PC-3 (cell line): ENCODE data around the gene SNRPA1. TPM values are rescaled to one million over a fixed set of nuclear protein-coding genes. Genes with fewer than 3 reads are reported as not detected.

Experiments
- ATAC-seq: fragments of 200-7000 bp; cut with Tn5 transposase; 2 replicates; pipeline ENCODE4 v1.9.1; 2020; ENCODE audit warnings: mild to moderate bottlenecking, moderate library complexity
- BruUV-seq: library from RNA; stranded (reverse); fragments of 400-500 nt; replicated peaks from 2 replicates; lab custom pipeline; 2021; lab: Mats Ljungman, UMichigan
- CTCF ChIA-PET: fragments of 300-600 bp; sonication (Branson Sonifier 250); formaldehyde crosslinking; loops from one replicate; lab custom pipeline; 2022; ENCODE audit warnings: antibody characterized with exemption; lab: Charles Lee
- POLR2A ChIA-PET: fragments of 300-600 bp; sonication (Branson Sonifier 250); formaldehyde crosslinking; loops from one replicate; lab custom pipeline; 2022; ENCODE audit warnings: antibody characterized with exemption; ENCODE audit not compliant: unreplicated experiment; lab: Charles Lee
- DNase-seq: peaks from one replicate; pipeline ENCODE4 v3.0.0-alpha.2; 2015
- H2AFZ ChIP-seq: fragments of 300-600 bp; sonication (generic); 2 replicates; pipeline ENCODE4 v1.6.0; 2016; ENCODE audit warnings: antibody characterized with exemption, low read length
- H3F3A ChIP-seq: fragments of 300-600 bp; sonication (generic); one replicate; pipeline ENCODE4 v1.6.0; 2017; ENCODE audit warnings: antibody characterized with exemption, low read length, control low read depth, mild to moderate bottlenecking; ENCODE audit not compliant: unreplicated experiment
- H3K27ac ChIP-seq: fragments of 300-600 bp; sonication (generic); 2 replicates; pipeline ENCODE4 v1.5.1; 2016; ENCODE audit warnings: mild to moderate bottlenecking, low read length
- H3K27me3 ChIP-seq: fragments of 300-600 bp; sonication (generic); 2 replicates; pipeline ENCODE4 v1.6.1; 2016; ENCODE audit warnings: low read length, mixed read lengths
- H3K36me3 ChIP-seq: fragments of 300-600 bp; sonication (generic); 2 replicates; pipeline ENCODE4 v1.6.1; 2016; ENCODE audit warnings: low read depth, mixed run types, low read length, mixed read lengths
- H3K4me1 ChIP-seq: fragments of 300-600 bp; sonication (generic); 2 replicates; pipeline ENCODE4 v1.5.1; 2016; ENCODE audit warnings: low read length; ENCODE audit not compliant: insufficient read depth
- H3K4me2 ChIP-seq: fragments of 300-600 bp; sonication (generic); 2 replicates; pipeline ENCODE4 v1.6.0; 2016; ENCODE audit warnings: low read length
- H3K4me3 ChIP-seq: fragments of 300-600 bp; sonication (generic); 2 replicates; pipeline ENCODE4 v1.5.1; 2016; ENCODE audit warnings: mild to moderate bottlenecking, low read length, mixed read lengths
- H3K79me2 ChIP-seq: fragments of 300-600 bp; sonication (generic); 2 replicates; pipeline ENCODE4 v1.6.1; 2017; ENCODE audit warnings: low read length, mixed read lengths
- H3K9ac ChIP-seq: fragments of 300-600 bp; sonication (generic); 2 replicates; pipeline ENCODE4 v1.6.0; 2016; ENCODE audit warnings: mild to moderate bottlenecking, low read length
- H3K9me2 ChIP-seq: fragments of 300-600 bp; sonication (generic); replicated peaks from 2 replicates; pipeline ENCODE4 v1.6.1; 2016; ENCODE audit warnings: mixed run types, low read length, mixed read lengths
- H3K9me3 ChIP-seq: fragments of 300-600 bp; sonication (generic); 2 replicates; pipeline ENCODE4 v1.6.1; 2016; ENCODE audit warnings: low read length, mixed read lengths
- H4K20me1 ChIP-seq: fragments of 300-600 bp; sonication (generic); 2 replicates; pipeline ENCODE4 v1.6.1; 2016; ENCODE audit warnings: low read length, mixed read lengths
- EZH2 ChIP-seq: fragments of 300-600 bp; sonication (generic); IDR thresholded peaks from one replicate; pipeline ENCODE4 v1.6.1; 2017; ENCODE audit warnings: antibody characterized with exemption, mild to moderate bottlenecking, low read length; ENCODE audit not compliant: unreplicated experiment
- EZH2phosphoT487 ChIP-seq: fragments of 300-600 bp; sonication (generic); IDR thresholded peaks from 2 replicates; pipeline ENCODE4 v1.6.1; 2018; ENCODE audit warnings: mild to moderate bottlenecking, antibody characterized with exemption, low read length, borderline replicate concordance
- intact Hi-C: fragments of 100-400 bp; cut with micrococcal nuclease; formaldehyde crosslinking; loops from 2 replicates; pipeline ENCODE4 v1.9.0; 2023
- total RNA-seq: library from RNA; depleted of rRNA; stranded (reverse); fragments of >200 nt; gene quantifications from 2 replicates; pipeline ENCODE4 v1.2.3, GENCODE V29; 2014
- TF ChIP-seq, protein P1 (sequence below): fragments of 300-600 bp; sonication (generic); conservative IDR thresholded peaks from 2 replicates; pipeline ENCODE4 v1.5.1; 2017; ENCODE audit warnings: antibody characterized with exemption, low read depth, mild to moderate bottlenecking, low read length

The SNRPA1 gene
- total RNA-seq, 1 experiment from 2014 or later = 66.1 TPM

- no peaks in the 10 kb centered on the region for H3K27me3 ChIP-seq
- no peak overlapping the region for H3K27ac ChIP-seq
- no peak overlapping the region for H3K4me2 ChIP-seq
- ChIA-PET POLR2A (interaction anchor here (0.7 kb wide), 2 partner anchors 266 to 1855 kb away, joined by 5 to 6 read pairs; no protein-coding TSS in a partner anchor), CTCF (no interaction called here)
- BruUV-seq = no TSS peak
- no peaks in the 10 kb centered on the region for H3K9me2 ChIP-seq
- peaks cover 78% of the 10 kb centered on the region for H3K79me2 ChIP-seq
- H3K36me3 ChIP-seq = peaks cover 4% of the 10 kb centered on the region; the same call in 1 of the 2 replicates
- H4K20me1 ChIP-seq = peaks cover 32% of the 10 kb centered on the region
- no peaks in the 10 kb centered on the region for H3K9me3 ChIP-seq
- H3K9ac ChIP-seq = no peak overlapping the region
- no peak overlapping the region for H2AFZ ChIP-seq
- TF ChIP-seq, protein P1, sequence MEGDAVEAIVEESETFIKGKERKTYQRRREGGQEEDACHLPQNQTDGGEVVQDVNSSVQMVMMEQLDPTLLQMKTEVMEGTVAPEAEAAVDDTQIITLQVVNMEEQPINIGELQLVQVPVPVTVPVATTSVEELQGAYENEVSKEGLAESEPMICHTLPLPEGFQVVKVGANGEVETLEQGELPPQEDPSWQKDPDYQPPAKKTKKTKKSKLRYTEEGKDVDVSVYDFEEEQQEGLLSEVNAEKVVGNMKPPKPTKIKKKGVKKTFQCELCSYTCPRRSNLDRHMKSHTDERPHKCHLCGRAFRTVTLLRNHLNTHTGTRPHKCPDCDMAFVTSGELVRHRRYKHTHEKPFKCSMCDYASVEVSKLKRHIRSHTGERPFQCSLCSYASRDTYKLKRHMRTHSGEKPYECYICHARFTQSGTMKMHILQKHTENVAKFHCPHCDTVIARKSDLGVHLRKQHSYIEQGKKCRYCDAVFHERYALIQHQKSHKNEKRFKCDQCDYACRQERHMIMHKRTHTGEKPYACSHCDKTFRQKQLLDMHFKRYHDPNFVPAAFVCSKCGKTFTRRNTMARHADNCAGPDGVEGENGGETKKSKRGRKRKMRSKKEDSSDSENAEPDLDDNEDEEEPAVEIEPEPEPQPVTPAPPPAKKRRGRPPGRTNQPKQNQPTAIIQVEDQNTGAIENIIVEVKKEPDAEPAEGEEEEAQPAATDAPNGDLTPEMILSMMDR = no peak
- TF ChIP-seq EZH2phosphoT487 (no peak), EZH2 (no peak)
- H3K4me1 ChIP-seq = peaks cover 11% of the 10 kb centered on the region
- no peaks in the 10 kb centered on the region for H3F3A ChIP-seq
- ATAC-seq (no peak), DNase-seq (no peak)
- intact Hi-C loops = no loop called here
- H3K4me3 ChIP-seq = no peak overlapping the region
These were observed 46.8 kb downstream of the SNRPA1 start for GRCh38 chr15:101248274-101248673.

DNA sequence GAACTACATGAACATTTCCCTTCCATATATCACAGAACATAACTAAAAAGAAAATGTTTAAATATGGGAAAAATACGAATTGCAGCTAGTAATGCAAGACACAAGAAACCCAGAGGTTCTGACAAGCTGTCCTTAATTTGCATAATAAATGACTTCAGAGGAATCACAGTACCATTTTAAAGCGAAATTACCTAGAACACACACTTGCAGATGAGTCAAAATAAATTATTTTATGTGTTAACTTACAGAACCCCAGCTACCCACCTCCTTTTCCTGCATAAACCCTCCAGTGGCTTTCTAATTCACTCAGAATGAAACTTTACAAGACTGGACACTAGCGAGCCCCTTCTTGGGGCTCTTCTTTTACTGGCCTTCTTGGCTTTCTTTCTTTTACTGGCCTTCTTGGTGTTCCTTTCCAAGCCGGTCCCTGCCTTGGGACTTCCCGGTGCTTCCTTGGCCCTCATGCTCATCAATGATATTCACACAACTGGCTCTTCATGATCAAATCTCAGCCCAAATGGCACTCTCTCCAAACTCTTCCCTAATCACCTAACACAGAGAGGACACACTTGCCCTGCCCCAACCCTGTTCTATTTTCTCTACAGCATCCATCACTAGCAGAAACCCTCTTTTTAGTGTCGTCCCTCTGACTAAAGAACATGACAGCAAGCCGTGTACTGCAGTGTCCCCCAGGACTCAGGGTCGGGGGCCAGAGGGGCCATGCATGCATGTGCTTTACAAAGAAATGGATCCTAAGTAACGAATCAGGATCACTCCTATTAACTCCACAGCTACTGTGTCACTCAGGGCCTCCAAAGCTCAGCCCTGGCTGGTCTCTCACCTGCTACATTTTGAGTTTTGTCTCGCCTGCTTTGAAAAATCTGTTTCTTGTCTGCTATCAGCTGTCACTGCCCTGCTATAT lies 48.0 kb downstream of the SNRPA1 start:
- peaks cover 37% of the 10 kb centered on the region for H4K20me1 ChIP-seq
- H3K9ac ChIP-seq = no peak overlapping the region
- ATAC-seq (no peak), DNase-seq (no peak)
- H3K4me2 ChIP-seq = no peak overlapping the region
- intact Hi-C loops = no loop called here
- peaks cover 90% of the 10 kb centered on the region for H3K79me2 ChIP-seq
- no peak overlapping the region for H3K4me3 ChIP-seq
- H3K36me3 ChIP-seq = peaks cover 4% of the 10 kb centered on the region; the same call in 1 of the 2 replicates
- peaks cover 11% of the 10 kb centered on the region for H3K4me1 ChIP-seq
- POLR2A ChIA-PET = interaction anchor here (0.7 kb wide), 1 partner anchor 1854 kb away, joined by 6 read pairs; no protein-coding TSS in a partner anchor
- H3K27me3 ChIP-seq = no peaks in the 10 kb centered on the region
- no peaks in the 10 kb centered on the region for H3F3A ChIP-seq
- H3K27ac ChIP-seq = no peak overlapping the region
- no TSS peak for BruUV-seq
- H3K9me3 ChIP-seq = no peaks in the 10 kb centered on the region
- CTCF ChIA-PET = no interaction called here
- TF ChIP-seq, protein P1 = no peak
- no peak for TF ChIP-seq EZH2
- TF ChIP-seq EZH2phosphoT487 = no peak
- H3K9me2 ChIP-seq = no peaks in the 10 kb centered on the region
- H2AFZ ChIP-seq = no peak overlapping the region

- ATAC-seq = no peak
- Histone ChIP-seq H3K4me3 (no peak overlapping the region), H3K4me1 (peaks cover 11% of the 10 kb centered on the region), H4K20me1 (peaks cover 39% of the 10 kb centered on the region), H3K27me3 (no peaks in the 10 kb centered on the region), H3K79me2 (peaks cover 96% of the 10 kb centered on the region), H3K27ac (no peak overlapping the region), H3K9me2 (no peaks in the 10 kb centered on the region), H3K9ac (no peak overlapping the region), H3K36me3 (peaks cover 4% of the 10 kb centered on the region; the same call in 1 of the 2 replicates), H3K4me2 (no peak overlapping the region), H2AFZ (no peak overlapping the region), H3F3A (no peaks in the 10 kb centered on the region), H3K9me3 (no peaks in the 10 kb centered on the region)
- intact Hi-C loops = no loop called here
- no peak for TF ChIP-seq EZH2
- TF ChIP-seq EZH2phosphoT487 = no peak
- TF ChIP-seq, protein P1 = no peak
- ChIA-PET CTCF (no interaction called here), POLR2A (interaction anchor here (0.7 kb wide), 1 partner anchor 23 kb away, joined by 16 read pairs; no protein-coding TSS in a partner anchor)
- BruUV-seq = no TSS peak
- no peak for DNase-seq
These were observed 48.7 kb downstream of the SNRPA1 start for GRCh38 chr15:101246391-101246790.
